HFF-Myc (cell line): Measurements from ENCODE around the gene TEX10.

Source experiments
- DNase-seq: peaks from one replicate; pipeline ENCODE4 v3.0.0-alpha.2; 2011; ENCODE audit warnings: low read depth; ENCODE audit errors: extremely low read depth
- H3K4me3 ChIP-seq: replicated peaks from 2 replicates; pipeline ENCODE4 v1.5.1; 2011; ENCODE audit warnings: low read depth, mild to moderate bottlenecking, control low read depth, low read length
- TF ChIP-seq, protein P1 (sequence below): IDR thresholded peaks from 2 replicates; pipeline ENCODE4 v1.5.1; 2012; ENCODE audit warnings: mild to moderate bottlenecking, low read depth, low read length, control low read depth; ENCODE audit errors: missing control alignments

Gene TEX10

DNA sequence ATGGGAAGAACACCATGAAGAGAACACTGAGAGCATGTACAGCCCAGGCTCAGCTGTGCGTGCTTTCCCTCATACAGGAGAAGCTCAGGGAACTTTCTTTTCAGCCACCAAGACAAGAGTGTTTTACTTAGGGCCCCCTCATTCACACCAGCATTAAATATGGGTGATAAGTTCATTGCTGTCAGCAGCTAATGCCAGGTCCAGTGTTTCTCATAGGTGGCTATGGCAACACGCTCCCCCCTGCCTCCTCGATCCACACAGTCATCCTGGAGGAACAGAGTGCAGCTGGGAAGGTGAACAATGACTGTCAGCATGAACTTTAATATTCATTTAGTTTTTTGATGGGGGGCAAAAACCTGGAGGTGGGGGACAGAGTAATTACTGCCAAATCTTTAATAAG is 54.4 kb downstream of the TEX10 start:
- no peak for DNase-seq
- H3K4me3 ChIP-seq, result no peak overlapping the region
- TF ChIP-seq, protein P1, sequence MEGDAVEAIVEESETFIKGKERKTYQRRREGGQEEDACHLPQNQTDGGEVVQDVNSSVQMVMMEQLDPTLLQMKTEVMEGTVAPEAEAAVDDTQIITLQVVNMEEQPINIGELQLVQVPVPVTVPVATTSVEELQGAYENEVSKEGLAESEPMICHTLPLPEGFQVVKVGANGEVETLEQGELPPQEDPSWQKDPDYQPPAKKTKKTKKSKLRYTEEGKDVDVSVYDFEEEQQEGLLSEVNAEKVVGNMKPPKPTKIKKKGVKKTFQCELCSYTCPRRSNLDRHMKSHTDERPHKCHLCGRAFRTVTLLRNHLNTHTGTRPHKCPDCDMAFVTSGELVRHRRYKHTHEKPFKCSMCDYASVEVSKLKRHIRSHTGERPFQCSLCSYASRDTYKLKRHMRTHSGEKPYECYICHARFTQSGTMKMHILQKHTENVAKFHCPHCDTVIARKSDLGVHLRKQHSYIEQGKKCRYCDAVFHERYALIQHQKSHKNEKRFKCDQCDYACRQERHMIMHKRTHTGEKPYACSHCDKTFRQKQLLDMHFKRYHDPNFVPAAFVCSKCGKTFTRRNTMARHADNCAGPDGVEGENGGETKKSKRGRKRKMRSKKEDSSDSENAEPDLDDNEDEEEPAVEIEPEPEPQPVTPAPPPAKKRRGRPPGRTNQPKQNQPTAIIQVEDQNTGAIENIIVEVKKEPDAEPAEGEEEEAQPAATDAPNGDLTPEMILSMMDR, result no peak

DNA sequence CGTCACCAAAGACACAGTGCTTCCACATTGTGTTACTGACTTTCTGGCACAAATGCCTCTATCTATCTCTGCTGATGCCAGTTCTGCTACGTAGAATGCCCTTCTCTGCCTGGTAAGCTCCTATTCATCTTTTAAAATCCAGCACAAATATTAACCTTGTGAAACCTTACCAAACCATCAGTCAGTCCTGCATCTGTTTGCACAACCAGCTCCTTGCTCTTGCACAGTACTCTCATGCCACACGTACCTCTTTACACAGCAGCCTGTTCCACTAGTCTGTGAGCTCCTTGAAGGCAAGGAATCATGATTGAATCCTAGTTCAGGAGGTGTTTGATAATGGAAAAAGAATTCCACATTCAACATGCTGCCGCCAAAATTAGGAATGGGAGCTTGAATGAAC is 56.3 kb downstream of the TEX10 start:
- TF ChIP-seq, protein P1, result no peak
- H3K4me3 ChIP-seq, result no peak overlapping the region
- no peak for DNase-seq

DNA sequence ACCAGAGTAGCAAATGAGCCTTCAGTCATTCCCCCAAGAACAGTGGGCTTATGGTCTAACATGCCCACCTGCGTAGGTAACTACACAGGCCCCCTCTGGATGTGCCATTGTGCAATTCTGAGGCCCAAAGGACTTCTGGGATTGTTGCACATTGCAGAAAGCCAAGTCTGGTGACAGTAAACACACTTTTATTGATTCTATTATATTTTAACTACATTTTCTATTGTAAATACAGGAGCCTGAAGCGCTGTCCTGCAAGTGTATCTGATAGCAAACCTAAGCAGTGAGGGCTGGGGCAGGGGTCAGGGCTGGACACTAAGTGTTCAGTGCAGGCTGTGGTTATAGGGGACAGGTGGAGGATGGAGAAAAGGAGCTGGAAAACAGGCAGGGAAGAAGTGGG is 57.5 kb downstream of the TEX10 start:
- H3K4me3 ChIP-seq, result no peak overlapping the region
- no peak for DNase-seq
- TF ChIP-seq, protein P1, result no peak

DNA sequence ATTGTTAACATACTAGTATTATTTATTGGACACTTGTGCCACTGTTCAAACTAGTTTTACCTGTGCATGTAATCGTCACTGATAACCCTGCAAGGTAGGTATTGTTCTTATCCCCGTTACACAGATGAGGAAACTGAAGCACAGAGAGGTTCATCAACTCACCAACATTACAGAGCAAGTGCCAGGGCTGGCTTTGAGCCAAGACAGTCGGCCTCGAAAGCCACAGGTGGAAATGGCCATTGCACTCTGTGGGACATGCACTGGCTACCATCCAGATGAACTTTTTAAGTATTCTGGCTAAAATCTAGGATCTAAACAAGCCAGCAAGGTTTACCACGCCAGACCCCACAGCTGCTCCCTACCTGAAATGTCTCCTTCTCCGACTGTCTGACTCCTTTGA is 57.9 kb downstream of the TEX10 start:
- TF ChIP-seq, protein P1, result no peak
- H3K4me3 ChIP-seq, result no peak overlapping the region
- no peak for DNase-seq

DNA sequence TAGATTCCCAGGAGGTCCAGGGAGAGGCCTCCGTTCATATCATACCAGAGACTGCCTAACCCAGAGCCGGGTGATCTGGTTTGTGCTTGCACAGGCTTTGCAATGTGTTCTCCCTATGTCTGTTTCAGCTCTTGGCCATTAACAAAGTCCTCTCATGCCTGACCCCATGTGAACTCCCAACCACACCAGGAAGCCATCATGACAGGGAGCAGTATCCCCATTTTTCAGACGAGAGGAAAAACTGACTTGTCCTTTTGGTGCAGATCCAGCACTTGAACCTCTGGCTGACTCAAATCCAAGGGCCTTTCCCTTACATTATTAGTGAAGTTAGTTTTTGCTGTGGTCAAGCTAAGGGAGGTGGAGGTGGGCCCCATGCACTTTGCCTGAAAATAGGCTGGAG is 58.4 kb downstream of the TEX10 start:
- no peak overlapping the region for H3K4me3 ChIP-seq
- no peak for DNase-seq
- TF ChIP-seq, protein P1, result no peak

DNA sequence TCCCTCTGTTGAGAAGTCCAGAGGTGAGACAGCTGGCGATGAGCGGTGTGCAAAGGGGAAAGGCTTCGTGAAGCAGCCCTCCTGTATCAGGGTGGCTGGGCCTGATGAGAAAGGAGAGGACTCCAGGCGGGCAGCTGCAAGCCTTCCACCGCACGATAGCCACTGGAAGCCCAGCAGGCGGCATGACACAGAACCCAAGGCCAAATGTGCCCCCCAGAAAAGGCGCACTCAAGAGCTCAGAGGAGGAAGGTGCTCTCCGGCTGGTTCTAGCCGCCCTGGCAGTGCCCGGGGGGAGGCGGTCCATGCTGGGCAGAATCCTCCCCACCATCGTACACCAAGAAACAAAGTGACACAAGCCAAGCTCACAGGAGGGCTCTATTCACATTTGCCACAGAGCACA is 60.3 kb downstream of the TEX10 start:
- H3K4me3 ChIP-seq, result no peak overlapping the region
- TF ChIP-seq, protein P1, result no peak
- no peak for DNase-seq

DNA sequence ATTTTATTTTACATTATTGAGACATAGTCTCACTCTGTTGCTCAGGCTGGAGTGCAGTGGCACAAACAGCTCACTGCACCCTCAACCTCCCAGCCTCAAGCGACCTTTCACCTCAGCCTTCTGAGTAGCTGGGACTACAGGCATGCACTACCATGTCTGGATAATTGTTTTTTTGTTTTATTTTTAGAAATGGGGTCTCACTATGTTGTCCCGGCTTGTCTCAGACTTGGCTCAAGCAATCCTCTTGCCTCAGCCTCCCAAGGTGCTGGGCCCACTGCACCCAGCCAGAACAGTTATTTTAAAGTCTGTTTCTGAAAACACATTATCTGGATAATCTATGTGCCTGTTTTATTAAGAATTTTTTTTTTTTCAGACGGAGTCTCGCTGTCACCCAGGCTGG is 62.0 kb downstream of the TEX10 start:
- no peak for DNase-seq
- TF ChIP-seq, protein P1, result no peak
- no peak overlapping the region for H3K4me3 ChIP-seq
